HepG2 (cell line): Measurements from ENCODE around the gene ARMC2.

Source experiments
- CHD4 ChIP-seq: fragments of 200-600 bp; sonication (generic); IDR thresholded peaks from 2 replicates; pipeline ENCODE4 v1.7.0; 2017; ENCODE audit warnings: mild to moderate bottlenecking, low read length, borderline replicate concordance
- CTCF ChIP-seq: sonication (generic); formaldehyde crosslinking; IDR thresholded peaks from 2 replicates; pipeline ENCODE4 v1.5.0; 2020; ENCODE audit warnings: mild to moderate bottlenecking, missing genetic modification reagents, moderate library complexity
- HMG20B ChIP-seq: conservative IDR thresholded peaks from 2 replicates; pipeline ENCODE4 v1.6.1; 2016; ENCODE audit warnings: missing genetic modification reagents, missing compliant biosample characterization
- HNRNPK ChIP-seq: fragments of 200-400 bp; formaldehyde crosslinking; IDR thresholded peaks from 2 replicates; pipeline ENCODE4 v1.6.1; 2018; ENCODE audit warnings: low read length, low read depth, moderate library complexity, mild to moderate bottlenecking; ENCODE audit not compliant: poor library complexity, severe bottlenecking
- HOXA5 ChIP-seq: sonication (generic); formaldehyde crosslinking; IDR thresholded peaks from 2 replicates; pipeline ENCODE4 v1.4.0; 2020; ENCODE audit warnings: missing genetic modification reagents
- KLF13 ChIP-seq: sonication (generic); formaldehyde crosslinking; IDR thresholded peaks from 2 replicates; pipeline ENCODE4 v1.4.0; 2020; ENCODE audit warnings: mild to moderate bottlenecking, missing genetic modification reagents
- MAX ChIP-seq: IDR thresholded peaks from 2 replicates; pipeline ENCODE4 v1.6.1; 2012; ENCODE audit warnings: inconsistent platforms
- PBX2 ChIP-seq: IDR thresholded peaks from 2 replicates; pipeline ENCODE4 v1.6.1; 2016; ENCODE audit warnings: control low read depth
- PHF20 ChIP-seq: sonication (generic); formaldehyde crosslinking; IDR thresholded peaks from 2 replicates; pipeline ENCODE4 v1.5.0; 2020; ENCODE audit warnings: mild to moderate bottlenecking, missing genetic modification reagents
- ZBTB40 ChIP-seq, 2 experiments: fragments of 450-650 bp in 1 of 2; sonication (generic) in 1 of 2; formaldehyde crosslinking in 1 of 2; IDR thresholded peaks; 2 replicates each; pipeline versions ENCODE4 v1.6.1 to v1.8.0; 2016 to 2022; ENCODE audit warnings: antibody characterized with exemption in 1 of 2, mild to moderate bottlenecking in 1 of 2, missing genetic modification reagents in 1 of 2
- ZNF253 ChIP-seq: sonication (generic); formaldehyde crosslinking; IDR thresholded peaks from 2 replicates; pipeline ENCODE4 v1.8.0; 2022; ENCODE audit warnings: mild to moderate bottlenecking, missing genetic modification reagents, borderline replicate concordance
- ZNF501 ChIP-seq: sonication (generic); formaldehyde crosslinking; IDR thresholded peaks from 2 replicates; pipeline ENCODE4 v1.5.1; 2020; ENCODE audit warnings: mild to moderate bottlenecking, moderate library complexity, missing genetic modification reagents
- ZNF775 ChIP-seq: sonication (generic); formaldehyde crosslinking; IDR thresholded peaks from 2 replicates; pipeline ENCODE4 v1.4.0; 2020; ENCODE audit warnings: missing genetic modification reagents, mild to moderate bottlenecking, moderate library complexity, borderline replicate concordance
- ZNF850 ChIP-seq: sonication (generic); formaldehyde crosslinking; conservative IDR thresholded peaks from 2 replicates; pipeline ENCODE4 v1.9.0; 2021; ENCODE audit warnings: mild to moderate bottlenecking, missing genetic modification reagents

- TF ChIP-seq HOXA5 (CRISPR knock-in tag): no peak
- TF ChIP-seq PBX2 (CRISPR knock-in tag): no peak
- TF ChIP-seq PHF20 (CRISPR knock-in tag): no peak
- no peak for TF ChIP-seq ZNF253 (CRISPR knock-in tag)
- no peak for TF ChIP-seq KLF13 (CRISPR knock-in tag)
- TF ChIP-seq ZNF850 (CRISPR knock-in tag): no peak
- TF ChIP-seq HNRNPK: no peak
- no peak for TF ChIP-seq ZNF775 (CRISPR knock-in tag)
- no peak for TF ChIP-seq ZBTB40 (IDR thresholded peaks at IDR 0.05)
- TF ChIP-seq ZBTB40 (CRISPR knock-in tag; IDR thresholded peaks at IDR 0.05): no peak
- TF ChIP-seq ZNF501 (CRISPR knock-in tag): no peak
- TF ChIP-seq CTCF (CRISPR knock-in tag): no peak
- no peak for TF ChIP-seq CHD4
- TF ChIP-seq HMG20B (CRISPR knock-in tag): no peak
- no peak for TF ChIP-seq MAX
Observed at GRCh38 chr6:108877046-108877751, 29.0 kb downstream of the ARMC2 start.
